HG03521 (cell line): ENCODE measurements around the gene PCDH12.

ENCODE experiments used
- ATAC-seq: cut with Tn5 transposase; IDR thresholded peaks from one replicate; pipeline ENCODE4 v1.9.1; 2021; ENCODE audit warnings: mild to moderate bottlenecking, moderate library complexity; ENCODE audit not compliant: unreplicated experiment

PCDH12 gene

DNA sequence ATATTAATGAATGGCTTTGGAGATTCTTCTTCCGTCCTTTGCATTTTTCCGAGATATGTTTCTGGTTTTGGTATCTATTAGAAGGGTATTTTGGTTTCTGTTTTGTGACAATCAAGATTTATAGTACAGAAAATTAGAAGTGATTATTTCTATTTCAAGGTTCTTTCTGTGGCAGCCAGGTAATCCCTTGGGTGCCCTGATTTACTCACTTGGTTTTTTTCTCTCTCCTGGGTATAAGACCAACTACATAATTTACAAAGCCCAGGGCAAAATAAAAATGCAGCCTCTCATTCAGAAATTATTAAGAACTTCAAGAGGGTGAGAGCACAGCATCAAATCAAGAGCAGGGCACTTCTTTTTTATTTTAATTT, 8.9 kb upstream of the PCDH12 start:
- ATAC-seq = no peak

DNA sequence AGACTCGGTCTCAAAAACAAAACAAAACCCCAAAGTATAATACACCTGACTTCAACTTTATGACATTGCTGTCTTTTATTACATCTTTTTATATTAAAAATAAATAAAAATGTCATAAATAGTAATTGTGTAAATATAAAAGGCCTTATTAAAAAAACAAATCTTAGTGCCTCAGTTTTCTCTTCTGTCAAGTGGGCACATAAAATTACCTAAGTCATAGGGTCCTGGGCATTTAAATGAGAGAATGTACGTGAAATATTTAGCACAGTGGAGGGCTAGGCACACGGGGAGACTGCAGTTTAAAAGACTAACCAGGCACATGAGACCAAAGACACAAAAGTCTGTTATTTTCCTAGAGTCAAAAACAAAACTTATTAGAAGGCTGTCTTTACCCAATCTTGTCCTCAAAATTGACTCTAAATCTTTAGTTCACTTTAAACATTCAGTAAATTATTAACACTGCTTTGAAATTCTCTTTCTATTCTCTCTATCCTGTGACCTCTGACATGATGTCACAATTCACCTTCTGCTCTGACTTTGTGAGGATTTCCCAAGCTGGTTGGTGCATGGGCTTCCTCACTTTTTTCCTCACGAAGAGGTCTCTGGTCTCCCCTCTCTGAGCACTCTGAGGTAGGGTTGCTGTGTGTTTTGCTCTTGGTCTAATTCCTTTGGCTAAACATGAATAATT, 8.4 kb upstream of the PCDH12 start:
- no peak for ATAC-seq

DNA sequence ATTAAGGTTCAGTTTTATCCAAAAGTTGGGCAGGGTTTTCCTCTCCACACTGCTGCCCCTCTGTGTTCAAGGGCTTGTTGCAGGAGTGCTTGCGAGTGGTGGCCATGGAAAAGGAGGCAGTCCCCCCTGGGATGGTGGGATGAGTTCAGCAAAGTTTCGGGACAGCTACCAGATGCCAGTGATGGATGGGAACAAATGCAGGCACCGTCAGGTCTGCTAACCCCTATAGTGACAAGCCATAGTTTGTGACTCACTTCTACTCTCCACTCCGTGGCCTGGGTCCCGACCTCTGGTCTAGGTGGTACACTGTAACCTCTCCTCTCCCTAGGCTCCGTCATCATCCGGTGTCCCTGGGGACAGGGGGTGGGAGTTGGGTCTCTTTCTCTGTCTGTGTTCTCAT, 7.1 kb upstream of the PCDH12 start:
- no peak for ATAC-seq

DNA sequence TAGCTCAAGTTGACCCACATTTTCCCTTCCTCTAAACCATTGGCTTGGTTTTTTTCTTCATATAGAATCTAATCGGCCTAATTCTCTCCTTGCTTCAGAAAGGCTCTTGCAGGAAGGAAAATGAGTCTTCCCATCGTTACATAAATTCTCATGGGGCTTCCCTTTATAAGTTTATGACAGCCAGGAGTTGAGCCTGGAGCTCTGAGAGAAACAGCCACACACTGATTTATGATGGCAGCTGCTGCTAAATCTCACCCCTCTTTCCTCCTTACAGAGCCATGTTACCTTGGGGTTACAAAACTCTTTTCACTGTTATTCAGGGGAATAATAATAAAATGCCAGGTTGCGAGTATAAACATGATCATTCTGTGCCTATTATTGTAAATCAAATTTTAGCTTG, 5.7 kb upstream of the PCDH12 start:
- ATAC-seq = no peak

DNA sequence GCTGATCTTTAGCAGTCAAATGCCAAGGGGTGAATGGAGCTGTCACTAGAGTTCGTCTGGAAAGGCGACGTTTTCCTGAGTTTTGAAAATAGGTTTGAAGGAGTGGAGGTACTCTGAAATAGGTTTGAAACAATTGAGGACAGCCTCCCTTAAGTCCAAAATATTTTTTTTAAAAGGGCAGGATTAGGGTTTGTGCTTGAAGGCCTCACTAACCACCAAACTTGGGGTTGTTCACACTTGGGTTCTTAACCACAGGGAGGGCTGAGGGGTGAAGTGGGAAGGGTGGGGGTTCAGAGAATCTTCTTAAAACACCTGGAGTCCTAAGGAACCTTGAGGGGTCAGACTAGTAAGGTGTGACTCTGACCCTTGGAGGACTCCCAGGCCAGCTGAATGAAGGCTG, 3.5 kb upstream of the PCDH12 start:
- no peak for ATAC-seq

DNA sequence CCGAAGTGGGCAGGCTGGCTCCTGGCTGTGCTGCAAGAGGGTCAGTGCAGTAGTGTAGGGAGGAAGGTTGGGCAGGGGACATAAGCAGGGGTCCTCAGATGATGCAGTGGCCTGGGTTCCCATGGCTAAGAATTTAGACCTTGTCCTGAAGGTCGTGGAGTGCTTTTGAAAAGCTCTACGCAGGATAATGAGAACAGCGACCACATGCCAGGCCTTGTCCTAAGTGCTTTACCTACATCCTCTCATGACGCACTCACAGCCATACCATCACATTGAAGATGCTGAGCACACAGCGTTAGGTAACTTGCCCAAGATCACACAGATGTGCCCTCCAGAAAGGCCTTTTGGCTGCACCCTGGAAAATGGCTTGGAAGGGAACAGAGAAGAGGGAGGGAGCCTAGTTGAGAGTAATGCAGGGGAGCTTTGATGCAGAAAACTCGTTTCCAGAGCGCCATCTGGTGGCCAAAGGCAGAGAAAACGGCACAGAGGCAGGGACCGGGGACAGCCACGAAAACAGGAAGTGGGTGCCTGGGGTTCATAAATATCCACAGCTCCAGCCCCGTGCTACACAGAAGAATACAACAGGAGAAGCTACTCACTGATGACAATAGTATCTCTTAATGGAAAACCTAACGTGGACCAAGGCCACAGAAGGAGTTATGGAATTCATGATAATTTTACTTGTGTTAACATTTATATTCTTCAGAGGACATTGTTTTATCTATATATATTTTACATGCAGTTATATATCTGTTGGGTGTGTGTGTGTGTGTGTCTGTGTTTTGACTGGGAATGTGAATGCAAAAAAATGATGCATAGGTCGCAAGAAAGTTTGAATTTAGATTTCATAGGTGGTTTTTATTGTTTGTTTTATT, 2.7 kb upstream of the PCDH12 start:
- peak; percentile 90 for ATAC-seq

DNA sequence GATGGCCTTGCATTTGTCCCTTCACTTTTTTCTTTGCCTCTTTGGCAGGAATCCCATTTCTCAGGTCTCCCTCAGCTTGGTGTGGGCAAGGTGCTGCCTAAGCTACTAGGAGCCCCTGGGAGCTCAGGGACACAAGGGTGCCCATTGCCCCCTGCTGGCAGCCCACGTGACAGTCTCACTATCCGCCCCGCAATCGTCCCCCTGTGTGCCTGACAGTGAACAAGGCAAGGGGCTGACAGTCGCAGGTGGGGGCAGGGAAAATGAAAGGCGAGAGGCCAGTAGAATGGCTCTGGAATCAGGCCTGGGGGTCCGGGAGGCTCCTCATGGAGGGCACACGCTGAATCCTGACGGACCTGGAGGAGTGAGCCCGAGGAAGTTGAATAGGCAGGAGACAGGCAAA, 2.0 kb upstream of the PCDH12 start:
- ATAC-seq = no peak

DNA sequence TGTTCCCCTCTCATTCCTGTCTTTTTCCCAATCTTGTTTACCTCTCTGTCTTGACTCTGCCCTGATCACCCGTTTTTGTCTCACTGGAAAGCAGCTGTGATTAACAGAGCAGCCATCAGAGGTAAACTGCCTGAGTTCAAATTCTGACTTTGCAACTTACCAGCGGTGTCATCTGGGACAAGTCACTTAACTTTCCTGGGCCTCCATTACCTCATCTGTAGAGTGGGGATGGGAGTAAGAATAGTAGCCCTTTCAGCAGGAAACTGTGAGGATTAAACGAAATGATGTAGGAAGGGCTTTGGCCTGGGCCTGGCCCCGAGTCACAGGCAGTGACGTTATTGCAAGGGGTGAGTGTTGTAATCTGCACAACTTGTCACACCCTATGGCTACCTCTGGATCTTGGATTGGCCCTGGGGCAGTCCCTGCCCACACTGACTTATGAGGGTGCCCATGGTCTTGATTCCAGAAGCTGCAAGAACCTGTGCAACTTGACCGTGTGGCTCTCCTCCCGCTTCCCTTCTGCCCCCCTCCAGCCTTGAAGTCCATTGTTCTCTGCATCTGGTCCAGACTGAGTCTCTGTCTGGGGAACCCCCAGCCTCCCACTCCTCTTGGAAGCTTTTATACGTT, 657 bp upstream of the PCDH12 start:
- ATAC-seq = no peak

DNA sequence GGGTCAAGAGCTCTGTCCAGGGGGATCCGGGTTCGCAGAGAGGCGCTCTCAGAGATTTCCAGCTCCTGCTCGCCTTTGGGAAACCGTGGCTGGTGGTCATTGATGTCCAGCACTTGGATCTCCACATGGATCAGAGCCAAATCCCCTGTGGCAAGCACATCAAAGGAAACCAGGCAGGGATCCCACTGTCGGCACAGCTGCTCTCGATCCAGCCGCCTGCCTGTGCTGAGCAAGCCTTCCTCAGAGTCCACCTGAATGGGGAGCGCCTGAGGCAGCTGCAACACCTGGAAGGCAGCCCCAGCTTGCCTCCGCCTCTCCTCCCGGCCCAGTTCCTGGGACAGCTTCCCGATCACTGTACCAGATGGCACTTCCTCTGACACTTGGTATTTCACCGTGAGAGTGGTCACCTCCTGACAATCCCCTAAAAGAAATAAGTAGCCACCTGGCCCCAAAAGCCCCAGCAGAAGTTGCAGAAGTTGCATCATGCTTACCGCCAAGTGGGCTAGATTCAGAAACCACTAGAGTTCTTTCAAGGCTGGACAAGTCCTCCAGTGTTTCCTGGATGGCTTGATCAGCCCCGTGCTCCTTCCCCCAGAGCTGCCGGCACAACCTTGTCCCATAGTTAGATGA, 520 bp downstream of the PCDH12 start:
- ATAC-seq = no peak

DNA sequence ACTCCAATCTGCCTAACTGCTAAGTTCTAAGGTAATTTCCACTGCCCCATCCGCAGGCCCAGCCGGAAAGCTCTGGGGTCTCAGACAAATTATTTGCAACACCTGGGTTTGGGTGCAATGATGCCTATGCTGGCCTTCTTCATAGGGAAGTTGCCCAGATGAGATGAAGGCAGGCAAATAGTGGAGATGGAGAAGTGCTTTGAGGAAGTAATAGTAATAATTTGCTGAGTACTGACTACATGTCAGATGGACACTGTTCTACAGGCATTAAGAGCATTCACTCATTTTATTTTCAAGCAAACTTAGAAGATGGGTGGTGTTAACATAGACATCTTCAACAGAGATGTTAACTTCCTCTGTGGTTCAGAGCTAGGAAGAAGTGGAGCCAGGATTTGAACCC, 3.8 kb downstream of the PCDH12 start:
- ATAC-seq = no peak

DNA sequence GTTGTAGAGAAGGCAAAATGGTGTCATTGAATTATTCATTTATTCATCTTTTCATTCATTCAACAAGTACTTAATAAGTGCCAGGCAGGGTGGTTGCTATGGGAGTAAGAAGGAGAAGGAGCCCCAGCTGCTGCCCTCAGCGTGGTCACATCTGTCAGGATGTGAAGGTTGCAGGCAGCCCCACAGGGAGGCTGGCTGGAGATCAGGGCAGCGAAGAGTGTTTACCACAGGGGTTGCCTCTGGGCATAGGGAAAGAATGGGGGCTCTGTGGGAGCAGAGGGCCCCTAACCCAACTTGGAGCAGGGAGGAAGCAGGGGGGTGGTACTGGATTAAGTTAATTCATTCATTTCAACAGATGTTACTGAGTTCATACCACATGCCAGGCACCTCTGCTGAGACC, 6.0 kb downstream of the PCDH12 start:
- ATAC-seq = no peak

DNA sequence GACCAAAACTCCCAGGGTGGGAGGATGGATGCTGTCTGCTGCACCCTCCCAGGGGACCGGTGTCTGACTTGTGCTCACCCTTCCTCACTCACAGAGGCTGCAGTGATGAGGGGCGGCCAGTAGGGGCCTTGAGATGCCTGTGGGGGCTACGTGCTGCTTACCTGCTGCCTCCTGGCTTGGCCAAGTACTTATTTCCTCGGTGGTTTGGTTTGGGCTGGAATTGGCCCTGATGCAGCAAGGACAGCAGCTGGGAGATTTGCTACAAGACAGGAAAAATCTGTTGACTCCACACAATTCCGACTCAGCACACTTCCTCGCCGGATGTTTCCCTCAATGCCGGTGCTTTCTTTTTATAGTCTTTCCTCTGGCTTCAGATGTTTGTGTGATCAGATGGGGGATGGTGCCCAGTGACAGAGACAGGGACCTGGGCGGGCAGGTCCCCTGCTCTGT, 6.6 kb downstream of the PCDH12 start:
- peak; percentile 87 for ATAC-seq

DNA sequence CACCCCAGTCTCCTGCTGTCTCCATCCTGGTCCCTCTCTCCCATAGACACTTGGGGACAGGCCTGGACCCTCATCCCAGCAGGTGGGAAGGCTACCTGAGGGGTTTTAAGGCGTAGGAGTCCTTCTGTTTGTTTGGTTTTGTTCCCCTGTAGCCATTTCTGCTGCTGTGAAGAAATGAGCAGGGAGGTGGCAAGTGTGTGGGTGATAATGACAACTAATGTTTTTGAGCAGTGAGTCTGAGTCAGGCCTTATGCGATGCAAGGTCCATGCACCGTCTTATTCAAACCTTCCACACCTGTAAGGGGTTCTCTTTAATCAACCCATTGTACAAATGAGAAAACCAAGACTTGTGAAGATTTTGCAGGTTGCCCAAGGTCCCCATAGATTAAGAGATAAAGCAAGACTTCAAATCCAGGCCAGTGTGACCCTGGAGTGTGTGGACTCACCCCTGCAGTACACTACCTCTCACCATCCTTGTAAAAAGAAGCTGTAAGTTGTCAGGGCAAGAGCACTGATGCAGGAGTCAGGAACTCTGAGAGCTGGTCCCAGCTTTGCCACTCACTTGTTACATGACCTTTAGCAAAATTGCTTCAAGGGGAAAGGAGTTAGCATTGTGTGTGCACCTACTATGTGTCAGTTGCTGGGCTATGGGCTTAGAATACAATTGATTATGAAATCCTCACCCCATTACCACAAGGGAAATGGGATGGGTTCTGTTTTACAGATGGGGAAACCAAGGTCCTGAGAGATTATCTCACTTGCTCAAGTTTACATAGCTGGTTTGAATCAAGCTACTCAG, 7.6 kb downstream of the PCDH12 start:
- no peak for ATAC-seq

DNA sequence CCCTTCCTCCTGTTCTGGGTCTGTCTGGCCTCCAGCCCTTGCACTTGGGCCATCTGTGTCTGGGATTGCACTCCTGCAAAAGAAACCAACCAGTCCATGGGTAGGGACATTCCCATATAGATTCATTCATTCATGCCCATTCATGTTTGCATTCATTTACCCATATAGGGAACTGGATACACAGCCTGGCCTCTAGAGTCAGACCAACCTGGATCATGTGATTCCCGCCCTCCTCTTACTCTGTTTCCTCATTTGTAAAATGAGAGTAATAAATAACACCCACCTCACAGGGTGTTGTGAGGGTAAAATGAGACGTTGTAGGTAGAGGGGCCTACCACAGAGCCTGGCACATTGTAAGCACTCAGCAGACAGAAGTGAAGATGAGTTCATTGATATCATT, 8.5 kb downstream of the PCDH12 start:
- no peak for ATAC-seq

DNA sequence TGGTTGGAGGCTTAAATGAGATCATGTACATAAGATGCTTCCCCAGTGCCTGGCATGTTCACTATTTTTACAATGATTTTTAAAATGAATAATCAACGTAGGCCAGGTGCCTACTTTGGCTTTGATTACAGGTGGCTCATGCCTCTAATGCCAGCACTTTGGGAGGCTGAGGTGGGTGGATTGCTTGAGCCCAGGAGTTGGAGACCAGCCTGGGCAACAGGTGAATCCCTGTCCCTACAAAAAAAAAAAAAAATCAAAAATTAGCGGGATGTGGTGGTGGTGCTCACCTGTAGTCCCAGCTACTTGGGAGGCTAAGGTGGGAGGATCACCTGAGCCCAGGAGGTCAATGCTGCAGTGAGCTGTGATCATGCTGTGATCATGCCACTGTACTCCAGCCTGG, 9.2 kb downstream of the PCDH12 start:
- ATAC-seq = no peak

DNA sequence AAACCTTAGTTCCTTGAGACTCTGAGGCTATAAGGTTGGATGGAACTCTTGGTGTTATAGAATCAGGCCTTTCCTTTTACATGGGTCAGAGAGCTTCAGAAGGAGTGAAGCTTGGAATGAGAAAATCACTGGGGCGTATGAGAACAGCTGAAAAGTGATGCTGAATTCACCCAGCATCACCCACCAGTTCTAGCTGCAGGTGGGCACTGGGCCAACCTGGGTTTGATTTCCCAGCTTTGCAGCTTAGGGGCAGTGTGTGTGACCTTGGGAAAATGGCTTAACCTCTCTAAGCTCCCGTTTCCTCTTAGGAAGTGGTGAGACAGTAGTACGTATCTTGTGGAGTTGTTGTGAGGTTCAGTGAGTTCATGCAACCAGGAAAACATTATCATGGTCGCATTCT, 10.7 kb downstream of the PCDH12 start:
- ATAC-seq = no peak

DNA sequence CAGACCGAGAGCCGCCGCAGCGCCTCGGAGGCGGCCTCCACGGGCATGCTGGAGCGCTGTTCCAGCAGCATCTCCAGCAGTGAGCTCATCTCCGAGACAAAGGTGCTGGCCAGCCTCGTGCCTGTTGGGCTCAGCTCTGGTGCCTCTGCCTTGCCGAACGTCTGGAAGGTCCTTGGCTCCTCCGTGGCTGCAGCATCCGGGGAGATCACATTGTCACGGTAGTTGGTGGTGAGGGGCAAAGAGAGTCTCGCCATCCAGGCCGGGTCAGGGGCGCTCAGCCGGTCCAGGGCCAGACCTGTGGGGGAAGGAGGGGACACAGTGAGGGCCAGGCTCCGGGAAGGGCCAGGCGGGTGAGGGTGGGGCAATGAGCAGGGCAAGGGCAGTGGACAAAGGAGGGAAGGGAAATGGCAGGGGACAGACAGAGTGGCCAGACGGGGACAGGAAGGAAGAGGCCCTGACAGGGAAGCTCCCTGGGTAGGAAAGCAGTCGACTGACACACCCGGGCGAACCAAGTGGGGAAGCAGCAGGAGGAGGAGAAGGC, 12.4 kb downstream of the PCDH12 start:
- ATAC-seq = no peak

DNA sequence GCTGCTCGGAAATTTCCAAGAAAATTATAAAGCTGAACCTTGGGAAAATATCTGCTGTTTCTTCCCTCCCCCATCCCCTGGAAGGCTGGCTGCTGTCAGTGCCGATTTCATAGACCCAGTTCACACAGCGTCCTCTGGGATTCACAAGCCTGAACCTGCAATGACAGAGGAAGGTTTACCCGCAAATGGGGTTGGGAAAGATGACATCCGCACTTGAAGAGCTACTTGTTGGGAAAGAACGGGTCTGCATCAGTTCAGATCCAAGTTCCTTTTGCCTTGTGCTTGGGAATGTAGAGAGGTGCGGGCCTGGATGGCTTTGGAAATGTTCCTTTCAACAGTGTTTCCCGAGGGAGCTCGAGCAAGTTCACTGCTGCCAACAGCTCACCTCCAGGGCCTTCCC, 13.9 kb downstream of the PCDH12 start:
- ATAC-seq = no peak

DNA sequence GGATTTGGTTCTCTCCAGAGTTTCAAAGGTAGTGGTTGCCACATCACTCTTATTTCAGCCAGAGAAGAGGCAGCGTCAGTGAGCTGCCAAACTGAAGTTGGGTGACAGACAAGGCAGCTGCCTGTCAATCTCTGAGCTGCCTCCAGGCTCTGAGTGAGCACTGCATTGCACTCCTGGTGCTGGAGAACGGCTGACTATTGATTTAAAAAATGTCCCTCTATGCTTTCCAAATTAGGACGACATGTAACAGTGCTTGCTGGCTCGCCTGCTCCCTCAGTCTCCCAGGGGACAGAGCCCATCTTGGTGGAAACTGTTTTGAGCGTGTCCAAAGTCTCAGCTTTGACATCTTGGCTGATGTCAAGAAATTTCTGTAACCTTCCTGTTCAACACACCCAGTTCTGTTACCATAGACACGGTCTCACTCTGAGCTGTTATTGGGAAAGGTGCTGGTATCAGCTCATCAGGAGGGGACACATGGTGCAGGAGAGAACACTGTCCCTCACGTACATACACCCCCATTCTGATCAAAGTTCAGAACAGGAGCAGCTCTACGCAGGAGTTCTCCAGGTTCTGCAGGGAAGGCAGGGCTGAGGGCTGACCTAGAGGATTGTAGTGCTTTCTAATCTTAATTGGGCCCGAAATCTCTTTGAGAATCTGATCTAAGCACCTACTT, 15.7 kb downstream of the PCDH12 start:
- no peak for ATAC-seq

DNA sequence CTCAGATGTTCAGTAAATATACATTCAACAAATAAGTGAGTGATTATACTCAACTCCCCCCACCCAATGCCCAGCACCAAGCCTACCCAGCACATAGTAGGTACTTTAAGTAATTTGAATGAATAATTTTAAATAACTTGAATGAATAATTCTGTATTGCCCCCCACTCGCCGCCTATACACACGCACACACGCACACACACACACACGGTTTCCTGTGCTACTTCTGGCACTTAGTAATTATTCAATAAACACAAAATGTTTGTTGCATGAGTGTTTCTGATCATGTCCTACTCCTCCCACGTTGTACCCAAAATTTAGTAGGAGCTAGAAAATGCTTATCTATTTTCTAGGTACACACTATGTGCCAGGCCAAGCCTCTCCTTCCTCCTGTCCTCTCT, 16.2 kb downstream of the PCDH12 start:
- ATAC-seq = no peak
